ENCODE measurements around the gene TDRD5. TPM values are rescaled to one million over a fixed set of nuclear protein-coding genes. Genes with fewer than 3 reads are reported as not detected.

The TDRD5 gene
- polyA plus RNA-seq, 1 experiment, result not detected

DNA sequence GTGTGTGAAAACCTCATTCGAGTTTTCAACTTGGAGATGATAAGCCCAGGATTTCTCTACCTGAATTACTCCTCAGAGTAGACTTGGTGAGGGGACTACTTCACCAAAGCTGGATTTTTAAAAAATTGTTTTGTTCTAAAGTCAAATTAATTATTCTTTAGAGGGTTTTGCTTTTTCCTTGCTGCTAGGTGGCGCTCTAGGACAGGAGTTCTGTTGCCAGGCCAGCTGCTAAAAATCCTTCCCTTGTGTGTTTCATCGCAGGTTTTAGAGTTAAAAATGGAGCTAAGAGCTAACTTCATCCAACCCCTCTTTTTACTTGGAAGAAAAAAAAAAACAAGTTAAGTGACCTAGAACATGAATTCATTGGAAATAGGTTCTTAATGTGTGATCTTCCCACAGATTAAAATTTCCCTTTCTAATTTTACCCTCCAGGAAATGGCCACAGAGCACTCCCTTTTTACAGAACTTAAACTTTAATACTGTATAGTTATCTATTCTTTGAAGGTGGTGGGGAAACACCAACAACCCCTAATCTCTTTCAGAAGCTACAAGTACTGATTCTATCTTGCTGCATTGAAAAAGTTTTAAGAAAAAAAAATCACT lies 114.8 kb downstream of the TDRD5 start:
- Histone ChIP-seq H3K4me3 (ENCODE audit: low read depth, low read length) (no peak overlapping the region), H3K27me3 (ENCODE audit: control insufficient read depth, insufficient read depth, low read length) (no peaks in the 10 kb centered on the region; the same call in 1 of the 2 replicates), H3K36me3 (ENCODE audit: control insufficient read depth, insufficient read depth, low read length) (no peaks in the 10 kb centered on the region)
- no peak for DNase-seq (ENCODE audit: low read depth)
- TF ChIP-seq, protein P1, sequence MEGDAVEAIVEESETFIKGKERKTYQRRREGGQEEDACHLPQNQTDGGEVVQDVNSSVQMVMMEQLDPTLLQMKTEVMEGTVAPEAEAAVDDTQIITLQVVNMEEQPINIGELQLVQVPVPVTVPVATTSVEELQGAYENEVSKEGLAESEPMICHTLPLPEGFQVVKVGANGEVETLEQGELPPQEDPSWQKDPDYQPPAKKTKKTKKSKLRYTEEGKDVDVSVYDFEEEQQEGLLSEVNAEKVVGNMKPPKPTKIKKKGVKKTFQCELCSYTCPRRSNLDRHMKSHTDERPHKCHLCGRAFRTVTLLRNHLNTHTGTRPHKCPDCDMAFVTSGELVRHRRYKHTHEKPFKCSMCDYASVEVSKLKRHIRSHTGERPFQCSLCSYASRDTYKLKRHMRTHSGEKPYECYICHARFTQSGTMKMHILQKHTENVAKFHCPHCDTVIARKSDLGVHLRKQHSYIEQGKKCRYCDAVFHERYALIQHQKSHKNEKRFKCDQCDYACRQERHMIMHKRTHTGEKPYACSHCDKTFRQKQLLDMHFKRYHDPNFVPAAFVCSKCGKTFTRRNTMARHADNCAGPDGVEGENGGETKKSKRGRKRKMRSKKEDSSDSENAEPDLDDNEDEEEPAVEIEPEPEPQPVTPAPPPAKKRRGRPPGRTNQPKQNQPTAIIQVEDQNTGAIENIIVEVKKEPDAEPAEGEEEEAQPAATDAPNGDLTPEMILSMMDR (IDR thresholded peaks at IDR 0.05; ENCODE audit: insufficient read depth, low read depth, low read length), result peak; percentile 77
- POLR2A ChIA-PET, result interaction anchor here (0.6 kb wide), 1 partner anchor 160 kb away, joined by 3 read pairs; no protein-coding TSS in a partner anchor
- CTCF ChIA-PET, result interaction anchor here (0.6 to 12.4 kb wide), 27 partner anchors 8 to 790 kb away, joined by 3 to 447 read pairs (median 4); no protein-coding TSS in a partner anchor

DNA sequence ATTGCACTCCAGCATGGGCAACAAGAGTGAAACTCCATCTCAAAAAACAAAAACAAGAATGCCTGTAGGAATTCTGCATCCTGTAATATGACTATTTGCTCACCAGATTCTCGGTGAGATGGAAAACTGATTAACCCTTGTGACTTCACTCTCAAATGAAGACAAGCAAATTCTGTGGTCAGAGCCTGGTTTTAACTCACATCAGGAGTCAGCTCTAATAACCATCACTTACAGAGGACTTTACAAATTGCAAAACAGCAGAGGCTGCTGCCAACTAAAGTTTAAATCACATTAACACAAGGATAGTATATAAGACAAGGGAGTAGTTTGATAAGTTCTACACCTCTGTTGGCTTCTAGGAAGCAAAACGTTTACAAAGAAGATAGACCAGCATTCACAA lies 115.8 kb downstream of the TDRD5 start:
- DNase-seq (ENCODE audit: low read depth), result no peak
- ChIA-PET CTCF (interaction anchor here (12.4 kb wide), 1 partner anchor 105 kb away, joined by 447 read pairs; no protein-coding TSS in a partner anchor), POLR2A (no interaction called here)
- Histone ChIP-seq H3K36me3 (ENCODE audit: control insufficient read depth, insufficient read depth, low read length) (no peaks in the 10 kb centered on the region), H3K4me3 (ENCODE audit: low read depth, low read length) (no peak overlapping the region), H3K27me3 (ENCODE audit: control insufficient read depth, insufficient read depth, low read length) (no peaks in the 10 kb centered on the region; the same call in 1 of the 2 replicates)
- TF ChIP-seq, protein P1 (IDR thresholded peaks at IDR 0.05; ENCODE audit: insufficient read depth, low read depth, low read length), result no peak

DNA sequence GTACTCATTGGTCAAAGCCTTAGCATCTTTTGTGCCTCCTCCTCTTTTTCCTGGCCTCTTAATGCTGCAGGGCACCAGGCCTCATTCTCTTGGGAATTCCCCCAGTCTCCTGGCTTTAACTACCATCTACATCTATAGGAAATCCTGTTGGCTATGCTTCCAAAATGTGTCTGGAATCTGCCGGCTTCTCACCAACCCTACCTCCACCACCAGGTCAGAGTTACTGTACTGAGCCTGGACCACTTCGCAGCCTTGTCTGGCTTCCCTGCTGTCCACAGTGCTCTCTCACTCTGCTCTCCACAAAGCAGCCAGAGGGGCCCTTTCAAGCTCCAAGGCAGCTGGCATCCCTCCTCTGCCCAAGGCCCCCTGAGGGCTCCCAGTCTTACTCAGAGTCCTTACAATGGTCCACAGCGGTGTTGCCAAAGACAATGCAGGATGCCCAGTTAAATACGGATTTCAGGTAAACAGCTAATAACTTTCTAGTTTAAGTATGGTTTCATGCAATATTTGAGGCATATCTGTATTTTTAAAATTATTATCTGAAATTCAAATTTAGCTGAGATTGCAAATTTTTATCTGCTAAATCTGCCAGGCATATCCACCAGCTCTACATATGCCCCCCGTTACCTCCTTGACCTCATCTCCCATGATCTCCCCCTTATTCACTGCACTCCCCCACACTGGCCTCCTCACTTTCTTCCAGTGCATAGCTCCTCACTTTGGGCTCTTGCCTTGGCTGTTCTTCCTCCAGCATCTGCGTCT lies 117.0 kb downstream of the TDRD5 start:
- Histone ChIP-seq H3K4me3 (ENCODE audit: low read depth, low read length) (no peak overlapping the region), H3K27me3 (ENCODE audit: control insufficient read depth, insufficient read depth, low read length) (no peaks in the 10 kb centered on the region; the same call in 1 of the 2 replicates), H3K36me3 (ENCODE audit: control insufficient read depth, insufficient read depth, low read length) (no peaks in the 10 kb centered on the region)
- TF ChIP-seq, protein P1 (IDR thresholded peaks at IDR 0.05; ENCODE audit: insufficient read depth, low read depth, low read length), result no peak
- no peak for DNase-seq (ENCODE audit: low read depth)
- POLR2A ChIA-PET, result no interaction called here
- CTCF ChIA-PET, result interaction anchor here (12.4 kb wide), 1 partner anchor 104 kb away, joined by 447 read pairs; no protein-coding TSS in a partner anchor

DNA sequence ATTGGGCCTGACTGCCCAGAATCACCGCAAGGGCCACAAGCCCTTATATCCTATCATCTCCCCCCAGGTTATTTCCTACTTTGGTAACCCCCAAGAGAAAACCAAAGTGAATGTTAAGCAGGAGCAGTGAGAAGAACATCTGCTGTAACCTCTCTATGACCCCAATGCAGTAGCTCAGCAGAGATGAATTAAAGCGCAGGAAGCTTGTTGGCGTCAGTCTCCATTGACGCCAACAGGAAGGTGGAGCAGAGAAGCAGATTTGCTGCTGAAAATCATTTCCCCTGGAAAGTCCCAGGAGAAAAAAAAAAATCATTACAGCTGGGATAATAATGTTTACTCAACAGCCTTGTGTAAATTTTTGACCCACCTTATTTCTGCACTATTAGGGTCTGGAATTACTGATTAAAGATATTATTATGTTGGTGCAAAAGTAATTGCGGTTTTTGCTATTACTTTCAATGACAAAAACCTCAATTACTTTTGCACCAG lies 118.3 kb downstream of the TDRD5 start:
- CTCF ChIA-PET, result interaction anchor here (12.4 kb wide), 1 partner anchor 103 kb away, joined by 447 read pairs; no protein-coding TSS in a partner anchor
- no peaks in the 10 kb centered on the region; the same call in 1 of the 2 replicates for H3K27me3 ChIP-seq (ENCODE audit: control insufficient read depth, insufficient read depth, low read length)
- no peaks in the 10 kb centered on the region for H3K36me3 ChIP-seq (ENCODE audit: control insufficient read depth, insufficient read depth, low read length)
- TF ChIP-seq, protein P1 (IDR thresholded peaks at IDR 0.05; ENCODE audit: insufficient read depth, low read depth, low read length), result no peak
- DNase-seq (ENCODE audit: low read depth), result no peak
- POLR2A ChIA-PET, result no interaction called here
- H3K4me3 ChIP-seq (ENCODE audit: low read depth, low read length), result no peak overlapping the region

DNA sequence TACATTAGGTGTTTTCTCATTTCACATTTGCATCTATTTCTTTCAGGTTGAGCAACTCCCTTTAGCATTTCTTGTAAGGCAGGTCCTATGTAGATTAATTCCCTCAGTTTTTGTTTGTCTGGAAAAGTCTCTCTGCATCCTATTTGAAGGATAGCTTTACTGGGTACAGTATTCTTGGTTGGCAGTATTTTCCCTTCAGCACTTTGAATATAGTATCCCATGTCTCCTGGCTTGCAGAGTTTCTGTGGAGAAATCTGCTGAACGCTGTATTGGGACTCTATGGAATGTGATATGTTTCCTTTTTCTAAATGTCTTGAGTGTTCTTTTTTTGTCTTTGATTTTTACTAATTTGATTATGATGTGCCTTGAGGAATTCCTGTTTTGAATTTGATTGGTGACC lies 122.5 kb downstream of the TDRD5 start:
- H3K4me3 ChIP-seq (ENCODE audit: low read depth, low read length), result no peak overlapping the region
- no peaks in the 10 kb centered on the region for H3K36me3 ChIP-seq (ENCODE audit: control insufficient read depth, insufficient read depth, low read length)
- ChIA-PET CTCF (interaction anchor here (3.0 kb wide), 1 partner anchor 96 kb away, joined by 14 read pairs; no protein-coding TSS in a partner anchor), POLR2A (no interaction called here)
- TF ChIP-seq, protein P1 (IDR thresholded peaks at IDR 0.05; ENCODE audit: insufficient read depth, low read depth, low read length), result no peak
- no peak for DNase-seq (ENCODE audit: low read depth)
- no peaks in the 10 kb centered on the region for H3K27me3 ChIP-seq (ENCODE audit: control insufficient read depth, insufficient read depth, low read length)
